Erythroblast (primary cell): ENCODE measurements around the gene FYN.

Source experiments
- GATA1 ChIP-seq: IDR thresholded peaks from 2 replicates; pipeline ENCODE4 v1.6.1; 2011; ENCODE audit warnings: low read depth, mild to moderate bottlenecking, control low read depth, low read length, moderate library complexity
- POLR2A ChIP-seq: IDR thresholded peaks from 2 replicates; pipeline ENCODE4 v1.6.1; 2011; ENCODE audit warnings: mild to moderate bottlenecking, low read length

GRCh38 chr6:111873178-111874024, at the start of gene FYN:
- TF ChIP-seq POLR2A (peak; percentile 54), GATA1 (no peak)
